Astrocyte of the hippocampus (primary cell): Measurements from ENCODE around the gene KLHL40.
A peak's percentile ranks its signal among the peaks of the same experiment; 100 is the strongest.

Experiments used
- DNase-seq: peaks from one replicate; pipeline ENCODE4 v3.0.0; 2011; ENCODE audit warnings: low read depth, low spot score

The KLHL40 gene

DNA sequence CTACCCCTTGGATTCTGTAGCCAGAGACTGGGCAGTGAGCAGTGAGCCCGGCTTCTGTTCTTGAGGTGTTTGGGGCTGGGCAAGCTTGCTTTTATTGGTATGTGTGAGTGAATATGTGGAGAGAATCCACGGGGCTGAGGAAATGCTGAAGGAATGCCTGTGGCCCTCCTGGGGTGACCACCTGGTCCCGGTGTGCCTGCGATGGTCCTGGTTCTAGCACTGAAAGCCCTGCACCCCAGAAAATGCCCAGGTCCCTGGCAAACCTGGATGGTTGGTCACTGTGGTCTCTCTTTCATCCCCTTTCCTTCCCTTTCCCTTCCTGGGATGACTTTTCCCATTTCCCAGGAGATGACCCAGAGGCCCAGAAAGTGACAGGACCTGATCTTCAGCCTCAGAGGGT lies 27.7 kb upstream of the KLHL40 start:
- DNase-seq, result no peak

DNA sequence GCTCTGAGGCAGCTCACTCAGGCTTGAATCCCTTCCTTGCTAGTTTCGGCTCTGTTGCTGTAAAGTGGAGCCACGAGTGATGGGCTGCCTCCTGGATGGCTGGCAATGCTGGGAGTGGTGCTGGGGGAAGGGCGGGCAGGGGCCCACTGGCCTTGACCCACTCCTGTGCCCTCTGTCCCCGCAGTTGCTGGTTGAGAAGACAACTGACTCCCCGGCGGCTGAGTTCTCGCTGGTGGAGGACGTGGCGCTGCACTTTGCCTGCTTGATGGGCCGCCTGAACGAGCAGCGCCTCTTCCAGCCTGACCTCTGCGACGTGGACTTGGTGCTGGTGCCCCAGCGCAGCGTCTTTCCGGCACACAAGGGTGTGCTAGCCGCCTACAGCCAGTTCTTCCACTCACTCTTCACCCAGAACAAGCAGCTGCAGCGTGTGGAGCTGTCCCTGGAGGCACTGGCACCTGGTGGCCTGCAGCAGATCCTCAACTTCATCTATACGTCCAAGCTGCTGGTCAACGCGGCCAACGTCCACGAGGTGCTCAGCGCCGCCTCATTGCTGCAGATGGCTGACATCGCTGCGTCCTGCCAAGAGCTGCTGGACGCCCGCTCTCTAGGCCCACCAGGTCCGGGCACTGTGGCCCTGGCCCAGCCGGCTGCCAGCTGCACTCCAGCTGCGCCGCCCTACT lies 27.1 kb upstream of the KLHL40 start:
- no peak for DNase-seq

DNA sequence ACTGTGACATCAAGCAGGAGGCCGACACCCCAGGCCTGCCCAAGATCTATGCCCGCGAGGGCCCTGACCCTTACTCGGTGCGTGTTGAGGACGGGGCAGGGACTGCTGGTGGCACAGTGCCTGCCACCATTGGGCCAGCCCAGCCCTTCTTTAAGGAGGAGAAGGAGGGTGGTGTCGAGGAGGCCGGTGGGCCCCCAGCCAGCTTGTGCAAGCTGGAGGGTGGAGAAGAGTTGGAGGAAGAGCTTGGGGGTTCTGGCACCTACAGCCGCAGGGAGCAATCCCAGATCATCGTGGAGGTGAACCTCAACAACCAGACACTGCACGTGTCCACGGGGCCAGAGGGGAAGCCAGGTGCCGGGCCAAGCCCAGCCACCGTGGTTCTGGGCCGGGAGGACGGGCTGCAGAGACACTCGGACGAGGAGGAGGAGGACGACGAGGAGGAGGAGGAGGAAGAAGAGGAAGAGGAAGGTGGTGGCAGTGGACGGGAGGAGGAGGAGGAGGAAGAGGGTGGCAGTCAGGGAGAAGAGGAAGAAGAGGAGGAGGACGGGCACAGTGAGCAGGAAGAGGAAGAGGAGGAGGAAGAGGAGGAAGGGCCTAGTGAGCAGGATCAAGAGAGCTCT lies 26.5 kb upstream of the KLHL40 start:
- no peak for DNase-seq

DNA sequence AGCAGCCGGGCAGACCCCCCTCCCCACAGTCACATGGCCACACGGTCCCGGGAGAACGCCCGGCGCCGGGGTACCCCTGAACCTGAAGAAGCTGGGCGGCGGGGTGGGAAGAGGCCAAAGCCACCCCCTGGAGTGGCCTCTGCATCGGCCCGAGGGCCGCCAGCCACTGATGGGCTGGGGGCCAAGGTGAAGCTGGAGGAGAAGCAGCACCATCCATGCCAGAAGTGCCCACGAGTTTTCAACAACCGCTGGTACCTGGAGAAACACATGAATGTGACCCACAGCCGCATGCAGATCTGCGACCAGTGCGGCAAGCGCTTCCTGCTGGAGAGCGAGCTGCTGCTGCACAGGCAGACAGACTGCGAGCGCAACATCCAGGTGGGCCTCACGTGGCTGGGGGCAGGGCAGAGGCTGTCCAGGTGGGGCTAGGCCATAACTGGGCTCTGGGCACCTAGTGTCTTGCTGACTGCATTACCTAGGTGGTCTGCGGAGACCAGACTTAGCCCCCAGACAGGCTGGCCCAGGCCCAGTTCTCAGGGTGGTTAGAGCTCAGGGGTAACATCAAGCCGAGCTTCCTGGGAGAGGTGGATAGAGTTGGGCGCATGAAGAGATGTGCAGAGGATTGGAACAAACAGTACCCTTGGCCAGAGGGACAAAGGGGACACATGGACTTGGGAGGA lies 25.7 kb upstream of the KLHL40 start:
- DNase-seq, result no peak

DNA sequence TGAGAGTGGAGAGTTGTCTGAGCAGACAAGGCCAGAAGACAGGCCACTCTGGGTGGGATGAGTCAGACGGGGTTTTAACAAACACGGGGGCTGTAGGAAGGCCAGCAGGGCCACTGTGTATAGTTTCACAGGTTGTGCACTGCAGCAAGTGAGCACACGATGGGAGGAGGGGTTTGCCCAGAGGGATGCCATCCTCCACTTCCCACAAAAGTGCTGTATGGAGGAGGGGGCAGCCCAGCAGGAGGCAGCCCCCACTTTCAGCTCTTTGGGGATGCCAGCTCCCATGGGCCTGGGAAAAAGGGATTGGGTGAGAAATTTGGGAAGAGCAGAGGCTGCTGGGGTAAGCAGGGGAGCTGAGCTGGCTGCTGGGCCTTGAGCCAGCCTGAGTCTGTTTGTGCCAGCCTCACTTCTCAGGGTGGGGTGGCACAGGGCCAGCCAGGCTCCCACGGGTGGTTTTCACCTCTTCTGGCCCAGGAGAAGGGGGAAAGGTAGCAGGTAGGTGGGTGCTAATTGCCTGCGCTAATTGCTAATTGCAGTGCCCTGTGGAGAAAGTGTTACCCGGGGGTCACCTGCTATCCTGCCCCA lies 25.1 kb upstream of the KLHL40 start:
- DNase-seq, result no peak

DNA sequence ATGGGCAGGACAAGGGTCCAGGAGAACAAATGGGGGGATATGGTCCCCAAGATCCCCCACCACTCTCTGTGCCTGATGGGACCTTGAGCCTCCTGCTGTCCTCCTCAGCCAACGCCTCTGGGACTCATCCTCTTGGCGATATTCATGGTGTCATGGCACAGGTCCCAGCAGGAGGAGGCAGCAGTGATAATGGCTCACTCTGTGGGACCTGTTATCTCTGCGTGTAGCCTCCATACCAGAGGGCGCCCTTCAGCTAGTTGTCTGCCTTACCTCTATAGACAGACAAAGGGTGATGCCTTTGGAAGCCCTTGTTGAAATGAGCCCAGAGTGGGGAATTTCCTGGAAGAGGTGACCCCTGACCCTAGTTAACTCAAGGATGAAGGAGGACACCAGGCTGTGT lies 24.4 kb upstream of the KLHL40 start:
- no peak for DNase-seq

- DNase-seq, result no peak
These were observed 23.7 kb upstream of the KLHL40 start for GRCh38 chr3:42661593-42662022.

GRCh38 chr3:42662037-42662812 lies 23.1 kb upstream of the KLHL40 start:
- DNase-seq, result no peak

GRCh38 chr3:42662813-42663535 lies 22.4 kb upstream of the KLHL40 start:
- DNase-seq, result peak; percentile 0

GRCh38 chr3:42663581-42664437 lies 21.5 kb upstream of the KLHL40 start:
- peak; percentile 1 for DNase-seq

- no peak for DNase-seq
These were observed 20.9 kb upstream of the KLHL40 start for GRCh38 chr3:42664438-42664803.

GRCh38 chr3:42665050-42665878 lies 20.1 kb upstream of the KLHL40 start:
- peak; percentile 0 for DNase-seq

GRCh38 chr3:42666022-42666421 lies 19.3 kb upstream of the KLHL40 start:
- peak; percentile 0 for DNase-seq

DNA sequence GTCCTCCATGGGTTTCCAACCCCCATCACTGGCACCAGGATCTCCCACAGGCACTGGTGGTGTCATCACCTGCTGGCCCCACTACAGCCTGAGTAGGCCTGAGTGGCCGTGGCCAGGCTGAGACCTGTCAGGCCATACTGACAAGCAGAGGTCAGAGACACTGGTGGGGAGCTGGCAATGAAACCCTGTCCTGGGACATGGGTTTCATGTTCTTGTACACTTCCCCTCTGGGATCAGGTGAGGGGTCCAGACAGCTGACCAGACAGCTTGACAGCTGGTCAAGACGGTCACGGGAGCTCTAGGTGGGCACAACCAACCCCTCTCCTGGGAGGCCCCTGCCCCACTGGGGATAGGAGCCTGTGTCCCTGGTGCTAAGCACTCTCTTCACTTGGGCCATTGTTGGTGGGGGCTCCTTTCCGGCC lies 18.7 kb upstream of the KLHL40 start:
- no peak for DNase-seq

DNA sequence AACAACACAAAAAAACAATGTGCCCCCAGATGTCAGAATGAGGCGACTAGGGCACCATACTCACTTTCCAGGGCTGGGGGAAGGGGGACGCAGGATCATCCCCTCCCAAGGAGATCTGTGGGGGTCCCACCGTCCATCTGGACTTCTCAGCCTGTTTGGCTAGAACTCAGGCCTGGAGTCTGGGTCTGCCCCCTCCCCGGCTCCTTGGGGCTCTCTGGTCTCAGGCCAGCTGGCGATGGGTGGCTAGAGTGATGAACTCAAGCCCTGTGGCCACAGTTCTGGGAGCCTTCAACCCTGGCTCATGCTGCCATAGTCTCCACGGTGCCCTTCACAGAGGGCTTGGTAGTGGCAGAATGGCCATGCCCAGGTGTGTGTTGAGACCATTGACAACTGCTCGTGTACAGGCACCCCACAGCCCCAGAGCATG lies 18.2 kb upstream of the KLHL40 start:
- no peak for DNase-seq

DNA sequence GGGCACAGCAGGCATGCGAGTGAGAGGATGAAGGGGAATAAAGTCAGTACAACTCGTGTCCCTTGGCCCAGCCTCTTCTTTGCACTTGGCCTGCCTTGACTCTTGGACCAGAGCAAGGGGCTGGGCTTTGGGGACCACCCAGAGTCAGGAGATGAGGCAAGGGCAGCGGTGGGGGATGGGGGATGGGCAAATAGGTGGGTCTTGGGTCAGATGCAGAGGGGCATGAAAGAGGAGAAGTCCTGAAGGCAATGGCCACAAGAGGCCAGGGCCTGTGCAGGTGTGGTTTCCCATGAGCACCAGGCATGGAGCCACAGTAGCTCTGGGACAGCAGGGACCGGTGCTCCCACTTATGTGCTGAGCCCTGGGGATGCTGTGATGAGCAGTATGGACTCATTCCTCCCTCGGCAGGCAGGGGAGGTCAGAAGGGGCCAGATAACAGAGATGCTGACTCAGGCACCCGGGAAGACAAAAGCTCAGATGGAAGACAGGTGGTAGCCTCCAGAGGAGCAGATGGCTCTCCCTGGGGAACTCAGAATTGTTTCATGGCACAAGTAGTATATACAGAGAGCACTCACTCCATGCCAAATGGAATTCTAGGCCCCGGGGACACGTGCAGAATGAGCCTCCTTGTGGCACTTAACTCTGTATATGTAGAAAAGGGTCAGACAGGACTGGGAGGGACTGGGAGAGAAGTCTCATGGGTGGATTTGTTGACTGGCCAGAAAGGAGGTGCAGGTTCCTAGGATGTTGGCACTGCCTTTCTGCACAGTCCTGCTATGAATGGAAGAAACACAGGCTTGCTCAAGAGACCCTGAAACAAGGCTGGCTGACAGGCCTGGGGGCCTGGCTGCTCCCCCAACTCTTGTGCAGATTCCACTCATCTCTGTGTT lies 17.6 kb upstream of the KLHL40 start:
- DNase-seq, result no peak

GRCh38 chr3:42668413-42668760 lies 16.9 kb upstream of the KLHL40 start:
- no peak for DNase-seq

GRCh38 chr3:42668793-42669217 lies 16.5 kb upstream of the KLHL40 start:
- DNase-seq, result no peak
